KBM-7 (cell line): ENCODE data around the gene EVI2A.

Experiments
- DNase-seq: peaks from one replicate; pipeline ENCODE4 v3.0.0-alpha.2; 2015
- in situ Hi-C: fragments of 300-500 bp; cut with MboI; formaldehyde crosslinking; loops from 2 replicates; pipeline ENCODE4 v1.14.3; 2020; ENCODE audit warnings: low sequenced_read_pairs, low pct_unique_long_range_greater_than_20kb, mixed read lengths

EVI2A gene

GRCh38 chr17:31286587-31286986 is 34.8 kb downstream of the EVI2A start:
- in situ Hi-C loops = no loop called here
- no peak for DNase-seq

GRCh38 chr17:31283841-31284240 is 37.6 kb downstream of the EVI2A start:
- in situ Hi-C loops = no loop called here

GRCh38 chr17:31281061-31281460 is 40.4 kb downstream of the EVI2A start:
- DNase-seq = no peak
- in situ Hi-C loops = no loop called here

More at GRCh38 chr17:31283841-31284240, 37.6 kb downstream of the EVI2A start:
- no peak for DNase-seq

- DNase-seq = no peak
- in situ Hi-C loops = no loop called here
These were observed 42.0 kb downstream of the EVI2A start for GRCh38 chr17:31279401-31279800.

GRCh38 chr17:31275116-31275515 is 46.3 kb downstream of the EVI2A start:
- in situ Hi-C loops = no loop called here
- no peak for DNase-seq

GRCh38 chr17:31274252-31274651 is 47.2 kb downstream of the EVI2A start:
- in situ Hi-C loops = no loop called here
- DNase-seq = peak; percentile 64

- no peak for DNase-seq
- in situ Hi-C loops = no loop called here
These were observed 47.9 kb downstream of the EVI2A start for GRCh38 chr17:31273516-31273915.

GRCh38 chr17:31272803-31273202 is 48.6 kb downstream of the EVI2A start:
- in situ Hi-C loops = no loop called here
- DNase-seq = no peak

- in situ Hi-C loops = no loop called here
These were observed 49.2 kb downstream of the EVI2A start for GRCh38 chr17:31272236-31272635.

GRCh38 chr17:31269578-31269983 is 51.8 kb downstream of the EVI2A start:
- no peak for DNase-seq
- in situ Hi-C loops = no loop called here

More at GRCh38 chr17:31272236-31272635, 49.2 kb downstream of the EVI2A start:
- no peak for DNase-seq

GRCh38 chr17:31269036-31269577 is 52.3 kb downstream of the EVI2A start:
- in situ Hi-C loops = no loop called here

More at GRCh38 chr17:31269036-31269577, 52.3 kb downstream of the EVI2A start:
- no peak for DNase-seq
